Activated CD8-positive, alpha-beta memory T cell treated with anti-CD3 and anti-CD28 coated beads for 36 hours (primary cell): Measurements from ENCODE around the gene KSR2. TPM values are rescaled to one million over a fixed set of nuclear protein-coding genes. Genes with fewer than 3 reads are reported as not detected.

Experiments used
- CTCF ChIA-PET: fragments of 350-600 bp; sonication (Branson Sonifier 250); formaldehyde crosslinking; loops from one replicate; lab custom pipeline; 2021; ENCODE audit warnings: antibody characterized with exemption; lab: Charles Lee
- POLR2A ChIA-PET: fragments of 350-600 bp; sonication (Branson Sonifier 250); formaldehyde crosslinking; loops from one replicate; lab custom pipeline; 2021; ENCODE audit warnings: antibody characterized with exemption; lab: Charles Lee
- total RNA-seq, 2 experiments: library from RNA; stranded (reverse); gene quantifications; one replicate each; pipeline ENCODE4 v1.2.3, GENCODE V29; 2021

Gene KSR2
- total RNA-seq, 2 experiments from 2014 or later: 0.02 TPM; not detected in 1

DNA sequence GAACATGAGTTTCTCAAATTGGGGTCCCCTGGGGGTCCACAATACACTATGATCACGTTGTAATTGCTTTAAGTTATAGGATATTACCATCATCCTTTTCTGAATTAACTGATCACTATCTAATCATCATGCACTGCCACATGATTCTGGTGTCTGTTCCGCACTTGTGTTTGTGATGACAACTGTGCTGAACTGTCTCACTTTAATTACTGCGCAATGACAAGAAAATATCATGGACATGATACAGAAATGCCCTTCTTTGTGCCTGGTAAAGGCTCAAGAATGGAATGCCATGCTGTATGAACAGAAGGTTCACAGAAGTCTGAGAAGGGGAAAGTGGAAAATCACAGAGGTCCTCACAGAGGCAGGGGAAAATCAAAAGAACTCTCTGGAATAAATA, 541.6 kb downstream of the KSR2 start:
- ChIA-PET CTCF (no interaction called here), POLR2A (no interaction called here)

GRCh38 chr12:117421987-117422386, 546.8 kb downstream of the KSR2 start:
- CTCF ChIA-PET: no interaction called here
- POLR2A ChIA-PET: no interaction called here

- ChIA-PET CTCF (no interaction called here), POLR2A (no interaction called here)
These were observed 547.6 kb downstream of the KSR2 start for GRCh38 chr12:117421068-117421752.

DNA sequence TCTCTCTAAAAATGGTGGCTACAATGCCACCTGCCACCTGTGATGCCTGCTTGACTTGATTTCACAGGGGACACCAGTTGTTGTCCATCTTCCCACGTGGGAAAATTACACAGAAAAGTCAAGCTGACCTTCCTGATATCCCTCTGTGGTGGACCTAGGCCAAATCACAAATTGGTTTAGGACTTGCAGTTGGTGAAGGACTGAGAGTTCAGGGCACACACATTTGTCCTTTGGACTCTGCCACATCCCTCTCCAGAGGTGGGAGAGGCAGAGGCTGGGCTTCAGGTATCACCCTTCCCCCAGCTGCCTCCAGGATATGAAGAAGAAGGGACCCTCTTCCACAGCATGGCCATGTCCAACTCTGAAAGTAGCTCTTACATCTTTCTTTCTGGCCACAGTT, 551.8 kb downstream of the KSR2 start:
- ChIA-PET CTCF (no interaction called here), POLR2A (no interaction called here)

GRCh38 chr12:117412465-117413188, 556.2 kb downstream of the KSR2 start:
- CTCF ChIA-PET: no interaction called here
- POLR2A ChIA-PET: no interaction called here

DNA sequence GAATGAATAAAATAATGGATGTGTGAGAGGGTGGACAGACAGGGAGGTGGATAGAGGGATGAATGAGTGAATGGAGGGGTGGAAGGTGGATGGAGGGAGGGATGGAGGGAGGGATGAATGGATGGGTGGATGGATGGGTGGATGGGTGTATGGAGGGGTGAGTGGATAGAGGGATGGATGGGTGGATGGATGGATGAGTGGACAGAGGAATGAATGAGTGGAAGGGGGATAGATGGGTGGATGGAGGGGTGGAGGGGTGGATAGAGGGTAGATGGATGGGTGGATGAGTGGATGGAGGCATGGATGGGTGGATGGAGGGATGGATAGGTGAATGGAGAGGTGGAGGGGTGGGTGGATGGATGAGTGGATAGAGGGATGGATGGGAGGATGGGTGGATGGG, 559.5 kb downstream of the KSR2 start:
- POLR2A ChIA-PET: no interaction called here
- CTCF ChIA-PET: no interaction called here

GRCh38 chr12:117408161-117408791, 560.5 kb downstream of the KSR2 start:
- ChIA-PET POLR2A (no interaction called here), CTCF (no interaction called here)

DNA sequence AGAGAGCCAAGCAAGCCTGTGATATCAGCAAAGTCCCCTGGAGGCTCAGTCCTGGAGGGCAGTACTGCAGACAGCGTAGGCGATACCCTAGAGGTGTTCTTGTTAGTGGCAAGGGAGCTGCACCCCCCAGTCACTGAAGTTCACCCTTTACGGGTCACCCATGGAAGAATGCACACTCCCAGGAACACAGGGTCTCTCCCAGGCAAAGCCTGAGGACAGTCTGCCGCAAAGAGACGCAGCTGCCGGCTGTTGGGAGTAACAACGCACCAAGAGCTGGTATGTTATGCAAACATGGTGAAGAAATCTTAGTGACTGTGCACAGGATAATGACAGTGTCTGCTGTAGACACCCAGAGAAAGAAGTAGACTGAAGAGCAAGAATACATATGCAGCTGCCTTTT, 563.9 kb downstream of the KSR2 start:
- ChIA-PET CTCF (interaction anchor here (0.8 kb wide), 1 partner anchor 10 kb away, joined by 3 read pairs; no protein-coding TSS in a partner anchor), POLR2A (no interaction called here)

- CTCF ChIA-PET: no interaction called here
- POLR2A ChIA-PET: no interaction called here
These were observed 564.5 kb downstream of the KSR2 start for GRCh38 chr12:117404203-117404853.

DNA sequence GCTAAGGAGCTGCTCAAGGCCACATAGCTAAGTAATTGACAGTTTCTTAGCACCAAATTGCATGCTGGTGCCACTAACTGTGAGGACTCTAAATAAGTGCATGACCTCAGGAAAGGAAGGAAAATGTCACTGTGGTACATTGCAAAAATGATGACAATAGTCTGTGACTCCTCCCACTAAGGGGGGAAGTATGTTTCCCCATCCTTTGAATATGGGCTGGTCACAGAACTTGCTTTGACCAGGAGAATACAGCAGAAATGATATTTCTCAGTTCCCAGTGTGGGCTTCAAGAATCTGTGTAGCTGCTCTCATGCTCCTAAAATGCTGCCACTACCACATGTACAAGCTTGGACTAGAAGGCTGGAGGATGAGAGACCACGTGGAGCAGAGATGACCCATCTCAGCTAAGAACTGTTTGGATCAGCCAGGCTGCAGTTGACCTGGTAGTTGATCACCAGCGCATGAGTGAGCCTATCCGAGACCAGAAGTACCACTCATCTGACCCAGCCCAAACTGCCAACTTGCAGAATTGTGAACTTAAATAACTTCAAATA, 565.1 kb downstream of the KSR2 start:
- CTCF ChIA-PET: no interaction called here

More for the DNA sequence above, 565.1 kb downstream of the KSR2 start:
- POLR2A ChIA-PET: no interaction called here

Other genes starting within 250 kb of the KSR2 start
- gene RFC5, start 47.7 kb upstream of the KSR2 start, total RNA-seq: 10 to 100 TPM; 67.4 to 70.1 TPM
- gene WSB2, start 92.2 kb upstream of the KSR2 start, total RNA-seq: 10 to 100 TPM; 72.4 to 74.6 TPM
- gene VSIG10, start 135.0 kb upstream of the KSR2 start, total RNA-seq: 1 to 10 TPM; 7.7 to 8.0 TPM
- 100 to 1,000 TPM; 143 to 149 TPM for gene PEBP1, start 167.1 kb upstream of the KSR2 start, total RNA-seq